ENCODE data around the gene MCF2L.

GRCh38 chr13:112954488-112955270 lies 14.3 kb upstream of the MCF2L start:
- TF ChIP-seq PKNOX1 (IDR thresholded peaks at IDR 0.05), result no peak
- no peak for TF ChIP-seq TSHZ1 (CRISPR knock-in tag; IDR thresholded peaks at IDR 0.05)
- TF ChIP-seq TEAD4 (IDR thresholded peaks at IDR 0.05; ENCODE audit: low read length), result no peak
- TF ChIP-seq TEAD4 (CRISPR knock-in tag; IDR thresholded peaks at IDR 0.05; ENCODE audit: borderline replicate concordance), result no peak
- TF ChIP-seq FOXP1 (CRISPR knock-in tag; IDR thresholded peaks at IDR 0.05), result no peak
- TF ChIP-seq ZNF449 (CRISPR knock-in tag; IDR thresholded peaks at IDR 0.05), result no peak
- TF ChIP-seq HMGXB4 (CRISPR knock-in tag; IDR thresholded peaks at IDR 0.05), result no peak
- no peak for TF ChIP-seq POLR2AphosphoS5 (IDR thresholded peaks at IDR 0.05; ENCODE audit: control insufficient read depth, insufficient read depth, low read depth, low read length)
- no peak for TF ChIP-seq FOXK2 (conservative IDR thresholded peaks at IDR 0.05 in 1 of 2, IDR thresholded peaks at IDR 0.05 in 1 of 2; ENCODE audit: low read depth in 2 of 2)
- no peak for TF ChIP-seq ZNF324 (CRISPR knock-in tag; IDR thresholded peaks at IDR 0.05)
- TF ChIP-seq CTCF (IDR thresholded peaks at IDR 0.05 in 2 of 3, conservative IDR thresholded peaks at IDR 0.05 in 1 of 3; ENCODE audit: insufficient read depth in 2 of 3, low read depth in 1 of 3, low read length in 3 of 3), result no peak

Measured in K562 (cell line).